GM23338 (cell line): ENCODE data around the gene BBX. TPM values are rescaled to one million over a fixed set of nuclear protein-coding genes. Genes with fewer than 3 reads are reported as not detected.

Experiments used
- ATAC-seq: fragments of 200-7000 bp; cut with Tn5 transposase; 3 replicates; pipeline ENCODE4 v1.9.1; 2020
- DNase-seq: peaks from one replicate; pipeline ENCODE4 v3.0.0-alpha.2; 2015; ENCODE audit warnings: low spot score
- H2AFZ ChIP-seq: fragments of 200-600 bp; sonication (generic); 2 replicates; pipeline ENCODE4 v1.8.0; 2016; ENCODE audit warnings: antibody characterized with exemption, mild to moderate bottlenecking, moderate library complexity
- H3F3A ChIP-seq: fragments of 200-600 bp; sonication (generic); replicated peaks from 2 replicates; pipeline ENCODE4 v1.8.0; 2017; ENCODE audit warnings: antibody characterized with exemption, mixed run types, low read depth
- H3K27ac ChIP-seq: fragments of 200-600 bp; sonication (generic); 2 replicates; pipeline ENCODE4 v1.6.1; 2016; ENCODE audit warnings: low read depth
- H3K27me3 ChIP-seq: fragments of 200-600 bp; sonication (generic); 2 replicates; pipeline ENCODE4 v1.8.0; 2016; ENCODE audit warnings: mild to moderate bottlenecking, mixed run types, moderate library complexity; ENCODE audit not compliant: insufficient read depth
- H3K36me3 ChIP-seq: fragments of 200-600 bp; sonication (generic); 2 replicates; pipeline ENCODE4 v1.8.0; 2016; ENCODE audit warnings: mild to moderate bottlenecking; ENCODE audit not compliant: insufficient read depth
- H3K4me1 ChIP-seq: fragments of 200-600 bp; sonication (generic); 2 replicates; pipeline ENCODE4 v1.8.0; 2016; ENCODE audit warnings: mild to moderate bottlenecking, moderate library complexity; ENCODE audit not compliant: insufficient read depth
- H3K4me2 ChIP-seq: fragments of 200-600 bp; sonication (generic); 2 replicates; pipeline ENCODE4 v1.7.1; 2017; ENCODE audit warnings: mixed run types
- H3K4me3 ChIP-seq: fragments of 200-600 bp; sonication (generic); 2 replicates; pipeline ENCODE4 v1.6.1; 2016; ENCODE audit warnings: mixed run types
- H3K79me2 ChIP-seq: fragments of 200-600 bp; sonication (generic); replicated peaks from 2 replicates; pipeline ENCODE4 v1.8.0; 2017; ENCODE audit warnings: mild to moderate bottlenecking; ENCODE audit not compliant: insufficient read depth
- H3K9me2 ChIP-seq: fragments of 200-600 bp; sonication (generic); 2 replicates; pipeline ENCODE4 v1.8.0; 2017; ENCODE audit not compliant: insufficient read depth
- H4K20me1 ChIP-seq: fragments of 200-600 bp; sonication (generic); replicated peaks from 2 replicates; pipeline ENCODE4 v1.8.0; 2017; ENCODE audit warnings: mild to moderate bottlenecking; ENCODE audit not compliant: insufficient read depth
- H3K27ac Mint-ChIP-seq: 2 replicates; pipeline ENCODE4 v1.8.0; 2020; ENCODE audit warnings: inconsistent platforms, mild to moderate bottlenecking, moderate library complexity, mixed read lengths
- H3K27me3 Mint-ChIP-seq: 3 replicates; pipeline ENCODE4 v1.8.0; 2022; ENCODE audit warnings: low read depth, mild to moderate bottlenecking, moderate library complexity, mixed read lengths, inconsistent platforms; ENCODE audit not compliant: insufficient read depth, poor library complexity
- H3K36me3 Mint-ChIP-seq: 3 replicates; pipeline ENCODE4 v1.8.0; 2021; ENCODE audit warnings: low read depth, mild to moderate bottlenecking, inconsistent platforms, moderate library complexity, mixed read lengths
- H3K4me1 Mint-ChIP-seq: 3 replicates; pipeline ENCODE4 v1.8.0; 2020; ENCODE audit warnings: mild to moderate bottlenecking, inconsistent platforms, mixed read lengths
- H3K4me3 Mint-ChIP-seq: 3 replicates; pipeline ENCODE4 v1.8.0; 2021; ENCODE audit warnings: moderate library complexity, mild to moderate bottlenecking, inconsistent platforms, mixed read lengths
- H3K9me3 Mint-ChIP-seq: 3 replicates; pipeline ENCODE4 v1.8.0; 2020; ENCODE audit warnings: moderate library complexity, mild to moderate bottlenecking, inconsistent platforms, mixed read lengths
- CREB1 ChIP-seq: fragments of 250-450 bp; sonication (Bioruptor Pico); IDR thresholded peaks from 2 replicates; pipeline ENCODE4 v1.5.0; 2020; ENCODE audit warnings: low read depth, mild to moderate bottlenecking, moderate library complexity
- CTCF ChIP-seq, 2 experiments: fragments of 200-600 bp in 1 of 2; sonication (generic) in 1 of 2; conservative IDR thresholded peaks; 2 replicates each; pipeline versions ENCODE4 v1.5.1 to v1.6.1; 2016 to 2017; ENCODE audit warnings: antibody characterized with exemption in 2 of 2, low read depth in 2 of 2, mild to moderate bottlenecking in 2 of 2, moderate library complexity in 1 of 2
- ETS1 ChIP-seq: IDR thresholded peaks from 2 replicates; pipeline ENCODE4 v1.6.1; 2016; ENCODE audit warnings: antibody characterized with exemption
- EZH2 ChIP-seq: fragments of 200-600 bp; sonication (generic); IDR thresholded peaks from one replicate; pipeline ENCODE4 v1.8.0; 2017; ENCODE audit warnings: antibody characterized with exemption, mild to moderate bottlenecking, low read depth; ENCODE audit not compliant: unreplicated experiment
- EZH2phosphoT487 ChIP-seq: fragments of 200-600 bp; sonication (generic); IDR thresholded peaks from one replicate; pipeline ENCODE4 v1.8.1; 2018; ENCODE audit warnings: antibody characterized with exemption; ENCODE audit not compliant: unreplicated experiment
- JUNB ChIP-seq: IDR thresholded peaks from one replicate; pipeline ENCODE4 v1.6.1; 2016; ENCODE audit warnings: antibody characterized with exemption; ENCODE audit not compliant: unreplicated experiment
- NANOG ChIP-seq: IDR thresholded peaks from 2 replicates; pipeline ENCODE4 v1.6.1; 2016; ENCODE audit warnings: antibody characterized with exemption, borderline replicate concordance
- POLR2AphosphoS5 ChIP-seq: IDR thresholded peaks from 2 replicates; pipeline ENCODE4 v1.6.1; 2016; ENCODE audit warnings: antibody characterized with exemption, low read depth
- REST ChIP-seq: IDR thresholded peaks from one replicate; pipeline ENCODE4 v1.6.1; 2018; ENCODE audit warnings: antibody characterized with exemption; ENCODE audit not compliant: unreplicated experiment
- STAT1 ChIP-seq: IDR thresholded peaks from one replicate; pipeline ENCODE4 v1.6.1; 2016; ENCODE audit warnings: antibody characterized with exemption; ENCODE audit not compliant: unreplicated experiment
- ZNF114 ChIP-seq: fragments of 250-450 bp; sonication (Bioruptor Pico); IDR thresholded peaks from 2 replicates; pipeline ENCODE4 v1.5.0; 2020; ENCODE audit warnings: mild to moderate bottlenecking, moderate library complexity
- ZNF331 ChIP-seq: fragments of 250-450 bp; sonication (Bioruptor Pico); IDR thresholded peaks from 2 replicates; pipeline ENCODE4 v1.5.0; 2020; ENCODE audit warnings: low read depth, mild to moderate bottlenecking, moderate library complexity
- ZNF462 ChIP-seq: fragments of 250-450 bp; sonication (Bioruptor Pico); IDR thresholded peaks from 2 replicates; pipeline ENCODE4 v1.5.0; 2020; ENCODE audit warnings: mild to moderate bottlenecking, moderate library complexity
- polyA plus RNA-seq: library from polyadenylated mRNA; unstranded; fragments of >200 nt; fragmentation: Nextera tagmentation; extraction: Ambion mirVana; gene quantifications from 2 replicates; pipeline ENCODE4 v1.2.1, GENCODE V29; 2016
- total RNA-seq: library from RNA; depleted of rRNA; stranded (reverse); fragments of >200 nt; shearing (Covaris generic); gene quantifications from 2 replicates; pipeline ENCODE4 v1.2.3, GENCODE V29; 2014

Gene BBX
- total and polyA plus RNA-seq, 2 experiments from 2014 or later, result 35.2 to 44.1 TPM

GRCh38 chr3:107833722-107834416, 311.1 kb downstream of the BBX start:
- H4K20me1 ChIP-seq, result no peaks in the 10 kb centered on the region
- H3K4me3 Mint-ChIP-seq, result no peak overlapping the region
- DNase-seq (no peak), ATAC-seq (no peak)
- H3K36me3 ChIP-seq, result no peaks in the 10 kb centered on the region
- H2AFZ ChIP-seq, result peak overlapping the region; percentile 78; the same call in 1 of the 2 replicates
- peaks cover 4% of the 10 kb centered on the region for H3K4me1 Mint-ChIP-seq
- TF ChIP-seq REST (no peak), ZNF331 (CRISPR knock-in tag) (no peak), JUNB (no peak), ETS1 (no peak), ZNF462 (no peak), STAT1 (no peak), EZH2phosphoT487 (no peak), EZH2 (no peak), NANOG (no peak), ZNF114 (CRISPR knock-in tag) (no peak), POLR2AphosphoS5 (no peak), CTCF (conservative IDR thresholded peaks at IDR 0.05; ENCODE audit: low read depth in 2 of 2) (no peak), CREB1 (CRISPR knock-in tag) (no peak)
- H3K4me1 ChIP-seq, result no peaks in the 10 kb centered on the region
- H3F3A ChIP-seq, result no peaks in the 10 kb centered on the region
- H3K9me3 Mint-ChIP-seq, result no peaks in the 10 kb centered on the region
- H3K79me2 ChIP-seq, result no peaks in the 10 kb centered on the region
- H3K4me3 ChIP-seq, result no peak overlapping the region
- H3K27me3 Mint-ChIP-seq, result no peaks in the 10 kb centered on the region
- no peak overlapping the region for H3K27ac Mint-ChIP-seq
- H3K4me2 ChIP-seq, result no peak overlapping the region
- H3K27ac ChIP-seq, result no peak overlapping the region
- no peaks in the 10 kb centered on the region for H3K9me2 ChIP-seq
- no peaks in the 10 kb centered on the region for H3K27me3 ChIP-seq
- no peaks in the 10 kb centered on the region for H3K36me3 Mint-ChIP-seq
